Vagina (tissue), 2 donors: ENCODE results near the gene TOGARAM2.

Source experiments
- CTCF ChIP-seq, 3 experiments: fragments of 450-650 bp in 2 of 3; fragments of 200-600 bp in 1 of 3; sonication (generic) in 1 of 3; IDR thresholded peaks; one replicate each; pipeline ENCODE4 v1.5.1; 2017 to 2019; ENCODE audit warnings: antibody characterized with exemption in 3 of 3, mild to moderate bottlenecking in 2 of 3, moderate library complexity in 2 of 3
- POLR2AphosphoS5 ChIP-seq, 2 donors: sonication (generic); formaldehyde crosslinking; IDR thresholded peaks; one replicate each; pipeline ENCODE4 v1.9.0; 2017; ENCODE audit warnings: antibody characterized with exemption in 2 of 2, mild to moderate bottlenecking in 2 of 2, low read depth in 1 of 2; ENCODE audit not compliant: insufficient read depth in 1 of 2

- TF ChIP-seq CTCF (IDR thresholded peaks at IDR 0.05) = no peak
- no peak for TF ChIP-seq POLR2AphosphoS5 (IDR thresholded peaks at IDR 0.05; ENCODE audit: insufficient read depth in 1 of 2, low read depth in 1 of 2)
Observed at GRCh38 chr2:29070526-29070925, 89.4 kb downstream of the TOGARAM2 start.
